Measurements from ENCODE around the gene NBPF1.
"Not testable (repeated sequence)": the region's sequence is repeated elsewhere in the genome, so short reads cannot be mapped to it uniquely, and the experiment has no call there.

GRCh38 chr1:16565324-16565723 lies 48.0 kb downstream of the NBPF1 start:
- TF ChIP-seq, protein P1, sequence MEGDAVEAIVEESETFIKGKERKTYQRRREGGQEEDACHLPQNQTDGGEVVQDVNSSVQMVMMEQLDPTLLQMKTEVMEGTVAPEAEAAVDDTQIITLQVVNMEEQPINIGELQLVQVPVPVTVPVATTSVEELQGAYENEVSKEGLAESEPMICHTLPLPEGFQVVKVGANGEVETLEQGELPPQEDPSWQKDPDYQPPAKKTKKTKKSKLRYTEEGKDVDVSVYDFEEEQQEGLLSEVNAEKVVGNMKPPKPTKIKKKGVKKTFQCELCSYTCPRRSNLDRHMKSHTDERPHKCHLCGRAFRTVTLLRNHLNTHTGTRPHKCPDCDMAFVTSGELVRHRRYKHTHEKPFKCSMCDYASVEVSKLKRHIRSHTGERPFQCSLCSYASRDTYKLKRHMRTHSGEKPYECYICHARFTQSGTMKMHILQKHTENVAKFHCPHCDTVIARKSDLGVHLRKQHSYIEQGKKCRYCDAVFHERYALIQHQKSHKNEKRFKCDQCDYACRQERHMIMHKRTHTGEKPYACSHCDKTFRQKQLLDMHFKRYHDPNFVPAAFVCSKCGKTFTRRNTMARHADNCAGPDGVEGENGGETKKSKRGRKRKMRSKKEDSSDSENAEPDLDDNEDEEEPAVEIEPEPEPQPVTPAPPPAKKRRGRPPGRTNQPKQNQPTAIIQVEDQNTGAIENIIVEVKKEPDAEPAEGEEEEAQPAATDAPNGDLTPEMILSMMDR (IDR thresholded peaks at IDR 0.05): not testable (repeated sequence)
- not testable (repeated sequence) for TF ChIP-seq EP300, POLR2A (IDR thresholded peaks at IDR 0.05)
